LoVo (cell line): Measurements from ENCODE around the gene MAN2A1.
"Not testable (repeated sequence)": the region's sequence is repeated elsewhere in the genome, so short reads cannot be mapped to it uniquely, and the experiment has no call there.

Source experiments
- DNase-seq: peaks from one replicate; pipeline ENCODE4 v3.0.0-alpha.2; 2016; ENCODE audit warnings: low spot score

The MAN2A1 gene

DNA sequence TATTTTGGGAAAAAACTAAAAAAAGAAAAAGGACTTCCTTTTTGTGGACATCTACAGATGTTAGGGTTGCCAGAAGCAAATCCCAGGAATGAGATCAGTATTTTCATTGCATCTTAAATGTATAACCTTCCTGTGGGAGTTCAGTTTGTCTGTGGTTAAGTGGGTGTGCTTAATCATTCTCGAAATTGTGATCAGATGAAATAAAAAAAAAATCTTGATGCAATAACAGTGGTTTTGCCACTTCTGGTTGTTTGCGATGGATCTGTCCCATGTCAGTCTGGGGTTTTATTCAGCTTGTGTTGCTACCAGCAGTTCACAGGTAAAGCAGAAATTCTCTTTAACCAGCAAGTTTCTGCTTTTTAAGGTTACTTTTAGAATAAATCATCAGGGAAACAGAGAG lies 179.0 kb downstream of the MAN2A1 start:
- no peak for DNase-seq

DNA sequence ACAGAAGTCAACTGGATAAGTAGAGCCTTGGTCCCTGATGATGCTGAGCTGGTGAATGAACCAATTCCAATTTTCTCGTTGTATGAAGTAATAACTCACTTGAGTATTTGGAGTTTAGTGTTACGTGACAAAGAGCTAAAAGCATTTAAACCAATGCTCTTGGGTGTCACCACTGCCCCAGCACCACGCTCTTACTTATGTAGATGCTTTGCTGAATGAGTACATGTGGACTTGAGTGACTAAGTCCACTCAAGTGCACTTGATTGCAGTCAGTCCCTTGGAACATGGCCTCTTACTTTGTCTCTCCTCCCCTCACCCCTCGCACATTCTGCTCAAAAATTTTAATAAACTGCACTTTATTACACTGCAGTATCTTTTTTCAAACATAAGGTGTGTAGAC lies 184.0 kb downstream of the MAN2A1 start:
- DNase-seq, result no peak

DNA sequence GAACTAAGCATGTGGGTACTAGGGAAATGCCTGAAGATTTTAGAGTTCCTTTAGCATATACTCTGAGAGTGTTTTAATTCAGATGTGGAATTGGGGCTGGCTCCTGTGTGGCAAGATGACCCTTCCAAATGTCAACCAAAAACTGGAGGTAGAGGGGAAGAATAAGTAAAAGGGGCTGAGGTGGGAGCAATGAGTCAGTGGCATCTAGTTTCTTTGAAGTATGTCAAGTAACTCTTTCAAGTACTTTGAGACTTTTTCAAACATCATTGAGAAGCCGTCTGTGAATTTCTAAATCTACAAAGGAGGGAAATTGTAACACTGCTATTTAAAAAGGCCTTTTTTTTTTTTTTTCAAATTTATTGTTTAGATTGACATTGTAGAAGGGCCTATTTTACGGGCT lies 184.4 kb downstream of the MAN2A1 start:
- DNase-seq, result no peak

DNA sequence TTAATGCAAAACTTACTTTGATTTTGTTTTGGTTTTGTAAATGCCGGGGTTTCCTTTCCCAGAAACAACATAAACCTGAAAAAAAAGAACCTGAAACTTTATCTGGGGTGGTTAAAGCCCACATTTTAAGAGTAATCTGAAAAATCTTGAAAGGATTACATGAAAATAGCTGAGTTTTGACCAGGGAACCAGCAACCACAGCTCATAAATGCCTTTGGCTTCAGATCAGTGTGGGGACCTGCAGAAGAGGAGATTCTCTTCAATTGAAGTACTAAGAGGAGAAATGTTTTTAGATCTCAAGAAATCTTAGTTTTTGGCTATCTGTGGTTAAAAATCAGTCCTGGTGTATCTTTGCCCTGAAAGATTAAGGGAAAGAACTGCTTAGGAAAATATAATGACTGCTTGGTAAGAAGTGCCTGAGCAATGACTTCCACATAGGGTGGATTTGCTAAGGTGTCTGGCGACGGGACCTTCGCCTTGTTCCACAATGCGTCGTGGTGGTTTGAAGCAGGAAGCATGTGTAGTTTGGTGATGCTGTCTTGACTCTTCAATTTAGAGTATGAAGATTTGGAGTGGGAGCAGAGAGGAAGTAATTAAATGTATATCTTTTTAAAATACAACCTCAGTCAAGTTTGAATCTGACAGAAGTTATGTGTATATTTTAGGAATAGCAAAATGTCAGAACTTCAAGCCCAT lies 186.5 kb downstream of the MAN2A1 start:
- no peak for DNase-seq

DNA sequence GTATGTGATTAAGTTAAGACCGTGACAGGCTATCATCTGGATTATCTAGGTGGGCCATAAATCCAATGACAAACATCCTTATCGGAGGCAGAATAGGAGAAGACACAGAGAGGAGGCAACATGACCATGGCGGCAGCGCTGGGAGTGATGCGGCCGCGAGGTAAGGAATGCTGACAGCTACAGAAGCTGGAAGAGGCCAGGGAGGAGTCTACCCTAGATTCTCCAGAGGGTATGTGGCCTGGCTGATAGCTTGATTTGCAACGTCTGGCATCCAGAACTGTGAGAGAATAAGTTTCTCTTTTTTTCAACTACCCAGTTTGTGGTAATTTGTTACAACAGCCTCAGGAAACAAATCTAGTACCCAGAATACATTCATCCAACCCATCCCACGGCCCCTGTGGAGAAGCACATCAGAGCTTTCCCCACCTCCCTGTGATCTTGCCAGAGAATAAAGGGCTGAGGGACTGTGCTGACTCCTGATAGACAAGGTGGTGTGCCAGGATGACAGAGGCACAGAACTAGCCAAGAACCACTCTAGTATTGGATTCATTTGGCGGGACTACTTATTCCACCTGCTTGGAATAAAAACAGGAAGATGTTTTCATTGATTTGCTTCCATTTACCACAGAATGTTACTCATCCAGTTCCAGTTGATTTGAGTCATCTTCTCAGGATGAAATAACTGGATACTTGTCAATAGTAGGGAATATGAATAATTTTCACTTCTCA lies 187.4 kb downstream of the MAN2A1 start:
- DNase-seq, result no peak

DNA sequence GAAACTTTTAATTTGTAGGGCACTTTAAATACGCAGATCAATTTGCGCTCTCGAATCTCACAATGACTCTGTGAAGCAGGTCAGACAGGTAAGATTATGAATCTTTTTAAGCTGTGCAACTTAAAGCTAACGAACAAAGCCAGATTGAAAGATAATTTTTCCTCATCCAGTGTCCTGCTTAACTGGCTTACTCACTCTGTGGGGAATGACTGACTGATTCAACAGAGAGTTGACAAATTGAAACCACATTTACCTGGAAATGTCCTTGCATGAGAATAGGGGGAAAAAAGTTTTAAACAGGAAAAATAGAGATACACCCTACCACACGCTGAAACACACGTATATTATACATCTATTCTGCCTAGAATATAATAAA lies 187.9 kb downstream of the MAN2A1 start:
- no peak for DNase-seq

DNA sequence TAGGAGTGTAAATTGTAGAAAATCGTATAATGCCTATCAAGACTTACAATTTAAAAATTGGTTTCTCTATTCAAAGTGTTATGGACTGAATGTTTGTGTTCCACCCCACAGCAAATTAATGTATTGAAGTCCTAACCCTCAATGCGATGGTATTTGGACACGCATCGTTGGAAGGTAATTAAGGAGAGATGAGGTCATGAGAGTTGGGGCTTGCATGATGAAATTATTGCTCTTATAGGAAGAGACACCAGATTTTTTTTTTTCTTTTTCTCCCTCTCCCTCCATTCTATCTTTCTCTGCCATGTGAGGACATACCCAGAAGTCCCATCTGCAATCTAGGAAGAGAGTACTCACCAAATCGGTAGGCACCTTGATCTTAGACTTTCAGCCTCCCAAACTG lies 189.2 kb downstream of the MAN2A1 start:
- DNase-seq, result no peak

DNA sequence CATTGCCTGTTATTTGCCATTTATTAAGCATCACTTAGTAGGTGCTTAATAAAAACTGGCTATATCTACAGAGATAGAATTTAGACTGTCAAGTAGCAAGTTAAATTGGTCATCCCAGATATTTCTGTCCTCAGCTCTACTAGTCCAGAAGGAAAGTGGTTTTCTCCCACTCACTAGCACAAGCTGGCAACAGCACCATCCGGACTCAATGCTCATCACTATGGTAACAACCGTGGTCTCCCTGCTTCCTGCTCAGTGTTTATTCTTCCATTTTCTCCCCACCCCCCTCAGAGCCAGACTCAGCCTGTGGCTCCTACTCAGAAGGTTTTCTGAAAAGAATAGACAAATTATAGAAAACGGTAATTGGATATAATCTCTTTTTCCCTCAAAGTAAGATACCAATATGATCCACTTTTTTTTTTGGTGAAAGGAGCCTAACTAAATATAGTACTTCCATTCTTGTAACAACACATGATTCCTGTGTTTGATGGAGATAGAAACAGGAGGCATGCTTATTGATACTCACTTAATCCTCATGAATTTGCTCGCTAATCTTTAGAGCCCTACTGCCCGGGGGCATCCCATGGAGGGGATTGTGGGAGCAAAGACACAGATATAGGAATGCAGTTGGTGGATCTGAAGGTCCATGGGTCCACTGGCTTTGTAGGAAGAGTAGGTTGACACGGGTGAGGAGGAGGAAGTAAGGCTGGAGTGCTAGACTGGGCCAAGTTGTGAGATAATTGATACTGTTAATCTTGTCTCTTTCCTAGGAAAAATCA lies 191.4 kb downstream of the MAN2A1 start:
- no peak for DNase-seq

DNA sequence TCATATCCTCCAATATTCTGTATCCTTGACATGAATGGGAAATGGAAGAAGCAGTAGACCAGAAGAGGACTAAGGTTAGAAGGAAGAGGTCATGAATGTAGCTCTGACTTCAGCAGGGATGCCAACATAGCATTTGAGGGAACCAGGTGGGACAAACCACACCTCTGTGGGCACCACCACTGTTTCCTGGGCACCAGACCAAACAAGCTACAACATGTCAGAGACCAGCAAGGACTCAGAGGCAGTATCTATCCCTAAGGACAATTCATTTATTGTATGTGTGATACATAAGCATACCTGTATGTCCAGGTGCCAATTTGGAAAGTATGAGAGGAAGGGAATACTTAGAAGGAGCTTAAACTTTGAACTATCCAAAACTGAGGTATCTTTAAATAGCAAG lies 192.8 kb downstream of the MAN2A1 start:
- no peak for DNase-seq

DNA sequence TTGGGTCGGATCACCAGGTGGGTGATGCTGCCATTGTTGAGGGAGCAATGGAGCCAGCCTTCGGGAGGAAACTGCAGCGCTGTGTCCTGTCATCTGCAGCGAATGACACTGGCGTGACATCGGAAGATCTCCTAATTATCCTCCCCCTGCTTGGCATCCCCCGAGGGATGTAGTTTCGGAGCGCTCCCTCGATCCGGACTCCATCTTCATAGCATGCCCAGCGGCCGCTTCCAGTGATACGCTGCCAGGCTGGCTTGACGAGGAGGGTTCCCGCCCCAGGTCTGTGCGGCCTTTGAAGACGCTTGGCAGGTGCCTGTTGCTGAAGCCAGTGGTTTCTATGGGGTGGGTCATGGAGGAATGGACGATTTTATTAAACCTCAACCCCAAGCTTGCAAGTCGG lies 194.9 kb downstream of the MAN2A1 start:
- no peak for DNase-seq

DNA sequence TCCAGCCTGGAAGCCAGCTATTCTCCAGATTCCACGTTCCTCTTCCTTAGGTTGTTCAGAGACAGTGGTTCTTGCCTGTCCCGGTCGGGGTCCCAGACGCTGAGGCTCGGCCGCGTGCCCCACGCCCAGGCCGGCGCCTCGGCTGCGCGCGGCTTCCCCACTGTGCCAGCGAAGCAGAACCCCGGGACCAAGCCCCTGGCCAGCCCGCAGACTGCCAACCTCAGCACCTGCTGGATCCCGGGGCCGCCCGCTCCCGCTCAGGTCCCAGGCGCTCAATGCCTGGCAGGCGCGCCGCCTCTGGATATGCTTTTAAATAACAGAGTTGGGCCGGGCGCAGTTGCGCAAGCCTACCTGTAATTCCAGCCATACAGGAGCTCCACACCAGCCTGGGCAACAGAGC lies 195.5 kb downstream of the MAN2A1 start:
- DNase-seq, result no peak

DNA sequence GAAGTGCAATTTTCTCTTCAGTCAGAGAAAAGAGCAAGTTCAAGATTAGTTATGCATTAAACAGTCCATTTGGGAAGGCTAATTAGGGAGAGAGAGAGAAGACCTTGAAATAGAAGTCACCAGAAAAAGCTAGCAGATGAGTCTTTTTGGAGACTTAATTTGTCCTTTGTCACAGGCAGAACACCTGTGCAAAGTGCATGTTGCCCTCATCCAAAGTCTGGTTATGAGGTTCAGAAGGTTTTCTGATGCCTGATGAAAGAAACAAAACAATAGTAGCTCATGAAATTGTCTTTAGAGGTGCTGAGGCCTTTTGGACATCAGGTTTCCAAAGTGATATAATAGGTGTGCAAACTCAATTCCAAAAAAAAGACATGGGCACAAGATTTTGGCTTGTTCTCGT lies 199.3 kb downstream of the MAN2A1 start:
- no peak for DNase-seq

DNA sequence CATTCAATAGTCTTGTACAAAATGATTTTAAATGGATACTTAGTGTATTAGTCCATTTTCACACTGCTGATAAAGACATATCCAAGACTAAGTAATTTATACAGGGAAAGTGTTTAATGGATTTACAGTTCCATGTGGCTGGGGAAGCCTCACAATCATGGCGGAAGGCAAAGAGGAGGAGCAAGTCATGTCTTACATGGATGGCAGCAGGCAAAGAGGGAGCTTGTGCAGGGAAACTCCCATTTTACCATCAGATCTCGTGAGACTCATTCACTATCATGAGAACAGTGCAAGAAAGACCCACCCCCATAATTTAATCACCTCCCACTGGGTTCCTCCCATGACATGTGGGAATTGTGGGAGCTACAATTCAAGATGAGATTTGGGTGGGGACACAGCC lies 203.5 kb downstream of the MAN2A1 start:
- not testable (repeated sequence) for DNase-seq

DNA sequence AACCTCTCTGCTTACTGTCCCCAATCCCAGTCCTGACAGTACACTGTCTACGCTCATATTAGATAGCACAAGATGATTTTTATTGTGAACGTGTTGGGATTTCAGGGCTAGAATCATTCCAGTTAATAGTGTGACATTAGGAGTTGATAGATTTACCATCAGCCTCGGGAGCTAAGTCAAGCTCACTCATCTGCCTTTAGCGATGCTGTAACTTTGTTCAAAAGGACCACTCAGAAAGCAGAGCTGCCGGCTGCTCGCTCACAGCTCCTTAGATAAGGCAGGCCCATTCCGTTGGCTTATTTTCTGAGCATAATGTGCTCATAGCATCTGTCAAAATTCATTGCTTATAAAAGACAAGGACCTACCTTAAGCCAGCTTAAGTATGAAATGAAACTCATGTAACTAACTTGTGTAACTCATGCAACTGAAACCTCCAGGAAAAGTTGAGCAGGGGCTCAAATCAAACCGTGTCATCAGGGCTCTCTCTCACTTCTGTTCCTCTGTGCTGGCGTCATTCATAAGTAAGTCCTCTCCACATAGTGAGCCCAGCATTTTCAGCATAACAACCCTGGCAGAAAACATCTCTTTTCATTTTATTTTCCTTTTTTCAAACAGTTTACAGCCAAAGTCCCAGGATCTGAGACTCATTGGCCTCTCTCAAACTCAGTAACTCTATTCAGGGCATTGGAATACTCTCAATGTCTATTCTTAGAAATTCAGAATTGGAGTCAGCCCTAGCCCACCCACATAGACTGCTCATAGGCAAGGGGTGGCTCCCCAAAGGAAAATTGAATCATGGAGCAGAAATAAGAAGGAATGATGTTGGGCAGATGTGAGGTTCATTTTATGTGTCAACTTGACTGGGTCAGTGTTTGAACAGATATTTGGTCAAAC lies 208.8 kb downstream of the MAN2A1 start:
- DNase-seq, result no peak

DNA sequence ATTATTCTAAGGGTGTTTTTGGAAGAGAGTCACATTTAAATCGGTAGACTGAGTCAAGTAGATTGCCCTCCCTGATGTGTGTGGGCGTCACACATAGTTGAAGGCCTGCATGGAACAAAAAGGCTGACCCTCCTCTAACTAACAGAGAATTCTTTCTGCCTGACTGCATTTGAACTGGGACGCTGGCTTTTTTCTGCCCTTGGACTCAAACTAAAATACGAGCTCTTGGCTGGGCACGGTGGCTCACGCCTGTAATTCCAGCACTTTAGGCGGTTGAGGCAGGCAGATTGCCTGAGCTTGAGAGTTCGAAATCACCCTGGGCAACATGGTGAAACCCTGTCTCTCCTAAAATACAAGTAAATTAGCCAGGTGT lies 209.4 kb downstream of the MAN2A1 start:
- no peak for DNase-seq

DNA sequence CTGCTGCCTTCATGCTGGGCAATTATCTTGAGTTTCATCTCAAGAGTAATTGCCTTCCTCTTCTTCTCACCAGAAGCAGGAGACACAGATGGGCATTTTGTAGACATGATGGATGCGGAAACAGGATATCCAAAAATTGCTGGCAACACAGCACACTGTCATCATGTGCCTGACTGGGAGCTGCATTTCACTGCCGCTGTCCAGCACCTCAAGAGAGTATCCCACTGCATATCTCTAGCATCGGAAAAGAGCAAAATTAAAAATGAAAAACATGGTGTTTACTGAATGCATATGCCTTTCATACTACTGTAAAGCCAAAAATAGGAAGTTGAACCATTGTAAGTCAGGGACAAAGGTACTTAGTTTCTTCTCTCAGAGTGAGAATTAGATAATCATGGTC lies 210.7 kb downstream of the MAN2A1 start:
- DNase-seq, result no peak

DNA sequence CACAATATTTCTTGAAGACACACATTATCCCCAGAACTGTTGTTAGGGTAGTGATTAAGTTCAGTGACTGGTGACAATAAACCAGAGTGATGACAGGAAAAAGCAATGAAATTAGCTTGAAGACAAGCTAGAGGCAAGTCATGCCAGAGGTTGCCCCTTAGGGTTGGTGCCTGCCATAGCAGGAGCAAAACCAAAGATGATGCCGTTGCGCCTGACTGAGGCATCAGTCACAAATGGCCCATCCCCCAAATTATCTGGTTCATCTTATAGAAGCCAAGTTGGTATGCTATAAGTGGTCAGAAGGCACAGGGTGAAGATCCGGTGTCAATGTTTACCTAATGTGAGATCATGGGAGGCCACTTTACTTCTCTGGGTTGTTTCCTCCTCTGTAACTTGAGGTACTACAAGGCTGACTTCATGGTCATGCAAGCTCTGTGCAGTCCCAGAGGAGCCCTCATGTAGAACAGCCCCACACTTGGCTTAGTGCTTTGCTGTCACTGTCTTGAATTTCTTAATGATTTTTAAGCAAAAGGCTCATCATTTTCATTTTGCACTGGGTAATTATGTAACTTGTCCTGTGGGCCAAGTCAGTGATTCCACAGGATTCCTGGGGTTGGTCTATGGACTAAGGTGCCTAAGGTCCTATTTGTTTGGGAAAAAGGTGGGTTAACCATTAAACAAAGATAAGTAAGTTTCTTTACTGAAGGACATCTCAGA lies 211.3 kb downstream of the MAN2A1 start:
- DNase-seq, result peak; percentile 13

DNA sequence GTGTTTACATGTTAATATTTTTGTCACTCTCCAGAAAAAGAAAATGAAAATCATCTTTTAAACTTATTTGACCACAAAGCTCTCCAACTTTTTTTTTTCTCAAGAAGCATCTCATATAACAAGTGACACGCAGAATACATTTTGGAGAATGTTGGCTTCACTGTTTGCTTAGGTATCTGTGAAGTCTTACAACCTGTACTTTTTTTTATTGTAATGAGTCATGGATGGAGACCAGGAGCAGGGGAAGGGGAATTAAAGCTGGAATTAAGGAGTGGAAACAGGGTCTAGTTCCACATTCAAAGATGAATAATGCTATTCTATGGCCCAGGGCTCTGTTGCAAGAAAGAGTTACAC lies 211.9 kb downstream of the MAN2A1 start:
- peak; percentile 8 for DNase-seq

DNA sequence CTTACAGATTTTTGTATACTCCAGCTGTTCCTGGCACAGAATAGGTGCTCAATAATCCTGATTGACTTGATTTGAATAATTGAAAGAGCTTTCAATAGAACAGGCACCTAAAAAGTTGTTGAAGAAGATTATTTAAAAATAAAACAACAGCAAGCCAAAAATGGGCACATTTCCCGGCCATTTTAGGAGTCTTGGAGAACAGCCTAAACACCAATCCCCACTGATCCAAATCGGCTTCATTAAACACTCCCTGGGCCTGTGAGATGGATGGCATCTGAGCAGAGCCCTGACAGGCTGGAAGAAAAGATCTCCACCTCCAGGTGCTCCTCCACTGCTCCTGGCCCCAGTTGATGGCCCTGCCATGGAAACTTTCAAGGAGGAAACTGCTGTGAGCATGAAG lies 213.3 kb downstream of the MAN2A1 start:
- no peak for DNase-seq

DNA sequence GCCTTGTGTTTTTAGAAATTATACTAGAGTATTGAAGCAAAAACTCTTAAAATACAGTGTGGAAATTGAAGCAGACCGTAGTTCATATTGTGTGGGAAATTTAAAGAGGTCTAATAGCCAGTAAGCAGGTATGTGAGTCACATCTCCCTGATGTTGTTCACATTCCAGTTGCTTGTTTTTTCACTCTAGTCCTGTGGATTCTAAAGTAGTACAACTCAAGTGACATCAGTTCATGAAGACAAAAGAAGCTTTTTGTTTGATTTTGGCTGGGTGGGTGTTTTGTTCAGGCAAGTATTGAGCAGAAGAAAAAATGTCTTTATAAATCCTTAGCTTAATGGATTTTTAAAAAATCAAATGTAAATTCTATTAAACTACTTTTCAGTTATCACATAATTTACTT lies 216.2 kb downstream of the MAN2A1 start:
- DNase-seq, result no peak

DNA sequence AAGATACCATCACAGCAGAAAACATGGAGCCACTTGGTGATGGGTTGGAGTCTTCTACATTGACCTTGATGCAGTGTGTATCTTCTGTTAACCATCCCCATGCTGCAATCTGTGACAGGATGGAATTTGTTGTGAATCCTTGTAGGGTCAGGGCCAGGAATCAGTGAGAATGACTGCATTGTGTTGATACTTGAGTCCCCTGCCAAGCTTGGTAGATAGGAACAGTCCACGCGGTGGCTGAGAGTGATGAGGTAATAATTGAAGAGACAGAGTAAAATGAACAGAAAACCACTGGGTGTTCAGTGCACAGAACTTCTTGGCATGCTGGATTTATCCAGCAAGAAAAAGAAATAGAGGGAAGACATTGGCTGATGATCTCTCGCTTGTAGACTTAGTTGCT lies 217.5 kb downstream of the MAN2A1 start:
- DNase-seq, result no peak

DNA sequence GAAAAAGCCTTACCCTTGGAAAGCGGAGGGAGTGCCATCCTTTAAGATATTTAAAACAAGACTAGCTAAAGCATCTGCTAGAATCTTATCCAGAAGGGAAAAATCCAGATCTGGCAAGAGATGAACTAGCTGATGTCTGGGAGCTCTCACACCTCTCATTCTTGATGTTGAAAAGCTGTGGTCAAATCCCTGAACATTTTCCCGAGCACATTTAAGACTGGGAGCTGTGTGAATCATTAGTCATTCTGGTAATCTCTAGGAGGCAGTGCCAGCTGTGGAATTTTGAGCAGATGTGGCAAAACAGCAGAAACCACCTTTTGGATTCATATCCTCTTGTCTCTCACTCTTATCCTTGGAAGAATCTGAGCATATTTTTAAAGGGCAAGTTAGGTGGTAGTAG lies 218.0 kb downstream of the MAN2A1 start:
- no peak for DNase-seq
